ENCODE data around the gene TRAPPC11. TPM values are rescaled to one million over a fixed set of nuclear protein-coding genes. Genes with fewer than 3 reads are reported as not detected.

Gene TRAPPC11
- polyA plus RNA-seq, 1 experiment, result 47.6 TPM

Small RNAs within 50 kb of the gene (small RNA-seq; reads per million reads assigned to genes)
- gene RNU6-1053P (ENCODE audit: insufficient read length, low read depth) (not detected), gene RNU6-335P (ENCODE audit: insufficient read length, low read depth) (not detected), gene RNU6-479P (ENCODE audit: insufficient read length, low read depth) (not detected)

Other genes starting within 250 kb of the TRAPPC11 start
- gene CDKN2AIP, start 214.7 kb upstream of the TRAPPC11 start, polyA plus RNA-seq (2011; rRNA removed), result 12.0 and 15.7 TPM in 2 replicates
- 7.0 and 10.6 TPM in 2 replicates for gene ING2, start 154.2 kb upstream of the TRAPPC11 start, polyA plus RNA-seq (2011; rRNA removed)
- gene RWDD4, start 108 bp upstream of the TRAPPC11 start, polyA plus RNA-seq (2011; rRNA removed), result 11.0 and 17.0 TPM in 2 replicates
- 2.4 and 3.4 TPM in 2 replicates for gene STOX2, start 246.0 kb downstream of the TRAPPC11 start, polyA plus RNA-seq (2011; rRNA removed)

All from AG04450 (cell line).